Measurements from ENCODE around the gene DCAF5. TPM values are rescaled to one million over a fixed set of nuclear protein-coding genes. Genes with fewer than 3 reads are reported as not detected.

Gene DCAF5
- total RNA-seq, 2 donors from 2014 or later, result 52.3 to 53.5 TPM

DNA sequence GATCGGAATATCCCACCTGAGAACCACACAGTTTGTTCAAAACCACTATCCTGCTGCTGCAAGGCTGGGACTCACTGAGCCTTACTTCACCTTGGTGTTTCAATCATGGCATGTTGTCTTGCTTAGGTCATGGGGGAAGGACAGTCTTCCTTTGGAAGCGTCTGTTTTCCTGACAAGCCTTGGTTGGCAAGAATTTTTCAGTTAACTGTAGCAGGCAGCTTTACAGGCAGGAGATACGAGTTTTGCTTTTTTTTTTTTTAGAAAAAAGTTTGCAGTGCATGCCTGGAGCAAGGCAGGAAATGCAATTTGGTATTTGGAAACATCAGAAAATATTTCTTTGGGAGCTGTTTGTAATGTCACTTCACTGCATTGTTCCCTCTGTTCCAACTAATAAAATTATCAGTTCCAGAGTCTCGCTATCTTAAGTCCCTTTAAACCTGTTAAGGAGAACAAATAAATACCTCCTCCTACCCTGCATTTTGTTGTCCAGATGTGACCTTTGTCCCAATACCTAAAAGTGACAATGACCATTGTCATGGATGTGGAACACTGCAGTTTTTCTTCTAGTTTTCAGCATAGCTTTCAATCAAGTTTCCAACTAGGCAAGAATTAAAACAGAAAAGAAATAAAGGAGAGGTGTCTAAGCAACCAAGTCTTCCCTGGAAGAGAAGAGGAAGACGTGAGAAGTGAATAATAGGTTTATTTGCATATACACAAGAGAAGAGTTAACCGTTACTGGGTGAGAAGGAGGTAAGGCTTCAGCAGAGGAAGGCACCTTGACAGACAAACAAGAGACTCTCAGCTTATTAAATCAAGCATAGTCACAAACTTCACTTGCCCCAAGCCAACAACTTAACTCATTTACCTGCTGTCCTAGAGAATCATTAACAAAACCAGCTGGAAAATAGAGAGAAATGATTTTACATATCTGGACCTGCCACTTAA is 102.4 kb downstream of the DCAF5 start:
- DNase-seq, result no peak

DNA sequence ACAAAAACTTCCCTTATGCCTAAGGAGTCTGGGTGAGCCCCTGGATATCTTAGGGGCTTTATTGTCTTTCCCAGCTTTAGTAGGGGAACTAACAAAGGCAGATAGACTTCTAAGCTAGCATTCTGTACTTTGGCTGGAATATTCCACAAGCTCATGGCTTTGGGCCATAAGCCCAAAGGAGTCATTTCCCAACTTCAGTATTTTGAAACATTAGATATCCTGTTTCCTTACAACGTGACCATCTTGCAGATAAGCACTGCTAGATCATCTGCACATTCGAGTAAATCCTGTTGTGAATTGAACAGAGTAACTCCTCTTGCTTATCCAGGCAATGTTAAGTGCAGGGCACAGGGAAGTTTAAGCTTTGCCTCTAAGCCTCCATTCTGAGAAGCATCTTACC is 103.2 kb downstream of the DCAF5 start:
- ATAC-seq (replicated peaks in 1 of 2), result no peak
- no peak for DNase-seq
- H3K4me1 Mint-ChIP-seq (ENCODE audit: low read depth), result no peaks in the 10 kb centered on the region
- H3K36me3 Mint-ChIP-seq (ENCODE audit: insufficient read depth in 2 of 2), result peaks cover 0 to 4% of the 10 kb centered on the region in 2 donors
- H3K27ac Mint-ChIP-seq, result no peak overlapping the region
- no peaks in the 10 kb centered on the region for H3K27me3 Mint-ChIP-seq (ENCODE audit: low read depth)
- no peaks in the 10 kb centered on the region for H3K9me3 Mint-ChIP-seq
- no peak overlapping the region for H3K4me3 Mint-ChIP-seq

More for the DNA sequence above, 102.4 kb downstream of the DCAF5 start:
- H3K27me3 Mint-ChIP-seq (ENCODE audit: low read depth), result no peaks in the 10 kb centered on the region
- H3K36me3 Mint-ChIP-seq (ENCODE audit: insufficient read depth in 2 of 2), result peaks cover 3 to 9% of the 10 kb centered on the region in 2 donors
- no peaks in the 10 kb centered on the region for H3K4me1 Mint-ChIP-seq (ENCODE audit: low read depth)
- no peak for ATAC-seq (replicated peaks in 1 of 2)
- H3K4me3 Mint-ChIP-seq, result no peak overlapping the region
- H3K27ac Mint-ChIP-seq, result peak overlapping the region; percentile 30
- H3K9me3 Mint-ChIP-seq, result no peaks in the 10 kb centered on the region

DNA sequence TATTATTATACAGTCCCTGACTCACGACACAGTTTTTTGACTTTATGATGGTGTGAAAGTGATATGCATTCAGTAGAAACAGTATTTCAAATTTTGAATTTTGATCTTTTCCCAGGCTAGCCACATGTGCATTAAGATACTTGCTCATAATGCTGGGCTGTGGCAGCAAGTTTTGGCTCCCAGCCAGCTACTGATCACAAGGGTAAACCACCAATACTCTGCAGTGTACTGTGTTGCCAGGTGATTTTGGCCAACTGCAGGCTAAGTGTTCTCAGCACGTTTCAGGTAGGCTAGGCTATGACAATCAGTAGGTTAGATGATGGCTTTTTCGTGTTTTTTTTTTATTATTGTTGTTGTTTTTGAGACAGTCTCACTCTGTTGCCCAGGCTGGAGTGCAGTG is 104.5 kb downstream of the DCAF5 start:
- no peaks in the 10 kb centered on the region for H3K36me3 Mint-ChIP-seq (ENCODE audit: insufficient read depth in 2 of 2)
- no peak overlapping the region for H3K4me3 Mint-ChIP-seq
- no peaks in the 10 kb centered on the region for H3K9me3 Mint-ChIP-seq
- ATAC-seq (replicated peaks in 1 of 2), result peak; percentile 41 to 49
- H3K27ac Mint-ChIP-seq, result no peak overlapping the region
- DNase-seq, result peak; percentile 16 to 41
- H3K27me3 Mint-ChIP-seq (ENCODE audit: low read depth), result peaks cover 7% of the 10 kb centered on the region
- H3K4me1 Mint-ChIP-seq (ENCODE audit: low read depth), result peaks cover 8% of the 10 kb centered on the region

DNA sequence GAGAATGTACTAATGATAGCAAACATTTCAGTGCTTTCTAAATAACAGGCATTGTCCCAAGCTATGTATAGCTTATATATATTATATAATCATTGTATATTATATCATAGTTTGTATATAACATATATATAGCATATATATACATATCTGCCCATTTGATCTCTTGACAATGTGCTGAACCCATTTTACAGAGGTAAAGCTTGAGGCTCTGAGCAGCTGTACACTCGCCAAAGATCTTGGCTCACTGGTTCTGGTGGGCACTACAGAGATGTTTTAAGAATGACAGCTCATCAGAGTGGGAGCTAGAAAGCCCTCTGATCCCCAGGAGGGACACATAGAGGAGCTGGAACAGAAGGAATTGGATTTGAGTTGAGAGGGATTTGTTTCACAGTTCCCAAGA is 105.7 kb downstream of the DCAF5 start:
- Mint-ChIP-seq H3K36me3 (ENCODE audit: insufficient read depth in 2 of 2) (no peaks in the 10 kb centered on the region), H3K4me3 (no peak overlapping the region), H3K27me3 (ENCODE audit: low read depth) (peaks cover 19% of the 10 kb centered on the region), H3K27ac (no peak overlapping the region), H3K4me1 (ENCODE audit: low read depth) (peaks cover 17% of the 10 kb centered on the region), H3K9me3 (no peaks in the 10 kb centered on the region)
- ATAC-seq (replicated peaks in 1 of 2), result no peak
- DNase-seq, result no peak

DNA sequence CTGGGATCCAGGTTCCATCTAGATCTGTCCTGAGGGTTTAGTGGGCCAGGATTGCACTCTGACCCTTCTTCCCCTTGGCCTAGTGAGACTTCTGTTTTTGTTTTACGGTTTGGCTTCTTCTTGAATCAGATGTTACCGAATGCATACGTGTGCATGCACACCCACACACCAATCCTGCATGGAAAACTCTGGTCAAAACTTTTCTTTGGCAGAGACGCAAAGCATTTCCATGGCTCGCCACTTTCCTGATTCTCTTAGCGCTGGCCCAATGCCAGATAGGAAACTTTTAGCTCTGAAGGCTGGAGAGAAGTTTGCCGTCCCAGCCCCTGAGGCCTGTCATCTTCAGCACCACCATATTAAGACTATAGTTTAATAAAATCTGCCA is 106.5 kb downstream of the DCAF5 start:
- ATAC-seq (replicated peaks in 1 of 2) (no peak), DNase-seq (no peak)
- Mint-ChIP-seq H3K27me3 (ENCODE audit: low read depth) (peaks cover 27% of the 10 kb centered on the region), H3K9me3 (no peaks in the 10 kb centered on the region), H3K36me3 (ENCODE audit: insufficient read depth in 2 of 2) (no peaks in the 10 kb centered on the region), H3K27ac (no peak overlapping the region), H3K4me3 (no peak overlapping the region), H3K4me1 (ENCODE audit: low read depth) (peaks cover 17% of the 10 kb centered on the region)

DNA sequence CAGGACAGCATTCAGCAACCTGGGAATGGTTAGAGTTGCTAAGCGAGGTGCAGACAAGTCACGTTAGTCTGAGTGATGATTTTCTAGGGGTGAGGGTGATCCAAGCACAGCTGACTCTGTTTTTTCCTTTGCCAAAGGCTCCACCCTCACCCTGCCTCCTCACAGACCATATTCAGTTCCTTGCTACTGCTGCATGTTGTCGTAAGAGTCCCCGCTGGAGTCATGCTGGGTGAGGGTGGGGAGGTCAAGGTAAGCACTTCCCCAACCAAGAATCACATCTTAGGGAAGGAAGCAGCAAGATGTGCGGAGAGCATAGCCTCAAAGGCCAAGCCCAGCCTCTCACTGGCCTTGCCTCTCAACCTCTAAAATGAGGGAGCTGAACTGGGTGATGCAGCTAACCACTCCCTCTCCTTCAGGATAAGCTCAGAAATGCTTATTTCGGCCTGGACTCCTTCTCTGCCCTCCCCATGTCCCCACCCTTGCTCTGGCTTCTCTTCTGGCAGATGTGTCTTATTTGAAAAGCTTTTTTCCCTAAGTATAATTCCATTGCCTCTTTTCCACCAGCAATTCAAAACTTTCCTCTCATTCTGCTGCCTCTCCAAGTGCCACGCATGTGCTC is 107.0 kb downstream of the DCAF5 start:
- H3K4me3 Mint-ChIP-seq, result no peak overlapping the region
- H3K27ac Mint-ChIP-seq, result no peak overlapping the region
- DNase-seq (no peak), ATAC-seq (replicated peaks in 1 of 2) (no peak)
- no peaks in the 10 kb centered on the region for H3K9me3 Mint-ChIP-seq
- peaks cover 17% of the 10 kb centered on the region for H3K4me1 Mint-ChIP-seq (ENCODE audit: low read depth)
- H3K36me3 Mint-ChIP-seq (ENCODE audit: insufficient read depth in 2 of 2), result no peaks in the 10 kb centered on the region
- peaks cover 32% of the 10 kb centered on the region for H3K27me3 Mint-ChIP-seq (ENCODE audit: low read depth)

DNA sequence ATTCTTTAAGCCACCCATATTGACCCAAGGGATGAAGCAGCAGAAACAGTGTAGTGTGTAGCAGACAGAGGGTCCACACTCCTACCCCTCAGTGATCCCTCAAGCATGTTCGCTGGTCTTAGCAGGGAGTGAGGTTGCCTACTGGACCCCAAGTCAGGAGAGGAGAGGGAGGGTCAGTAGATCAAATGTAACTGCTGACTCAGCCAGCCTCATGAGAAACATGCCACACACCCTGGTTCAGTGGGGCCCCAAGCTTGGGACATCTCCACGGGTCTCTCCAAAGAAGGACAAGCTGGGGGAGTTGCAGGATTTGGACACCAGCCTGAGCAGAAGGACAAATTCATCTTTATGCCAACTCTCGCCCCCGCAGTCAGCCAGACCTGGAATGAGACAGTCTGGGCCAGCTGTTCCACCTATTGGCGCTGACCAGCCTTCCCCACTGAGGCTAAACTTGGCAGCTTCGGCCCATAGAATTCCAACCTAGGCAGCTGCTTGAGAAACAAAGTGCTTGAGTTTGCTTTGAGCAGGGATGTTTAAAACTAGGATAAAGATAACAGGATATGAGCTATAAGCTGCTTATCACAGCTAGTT is 107.9 kb downstream of the DCAF5 start:
- Mint-ChIP-seq H3K4me3 (no peak overlapping the region), H3K27ac (no peak overlapping the region), H3K36me3 (ENCODE audit: insufficient read depth in 2 of 2) (no peaks in the 10 kb centered on the region), H3K27me3 (ENCODE audit: low read depth) (peaks cover 33% of the 10 kb centered on the region), H3K9me3 (no peaks in the 10 kb centered on the region), H3K4me1 (ENCODE audit: low read depth) (peaks cover 17% of the 10 kb centered on the region)
- ATAC-seq (replicated peaks in 1 of 2) (no peak), DNase-seq (no peak)

DNA sequence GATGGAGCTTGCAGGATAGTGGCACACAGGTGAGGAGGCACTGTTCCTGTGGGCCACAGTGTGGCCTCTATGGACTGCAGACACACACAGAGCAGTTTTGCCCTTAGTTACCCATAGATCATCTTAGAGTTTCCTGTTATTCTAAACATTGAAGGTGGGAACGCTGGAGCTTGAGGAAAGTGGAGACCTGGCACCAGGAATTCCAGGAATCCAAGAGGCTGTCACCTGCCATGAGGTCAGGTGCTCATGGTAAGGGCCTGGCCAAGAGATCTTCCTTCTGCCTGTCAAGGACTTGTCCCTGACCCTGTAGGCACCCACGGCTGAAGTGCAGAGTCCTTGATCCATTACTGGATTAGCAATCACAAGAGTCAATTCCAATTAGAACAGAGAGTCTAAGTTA is 108.6 kb downstream of the DCAF5 start:
- Mint-ChIP-seq H3K4me3 (no peak overlapping the region), H3K9me3 (no peaks in the 10 kb centered on the region), H3K4me1 (ENCODE audit: low read depth) (peaks cover 17% of the 10 kb centered on the region), H3K36me3 (ENCODE audit: insufficient read depth in 2 of 2) (no peaks in the 10 kb centered on the region), H3K27ac (no peak overlapping the region), H3K27me3 (ENCODE audit: low read depth) (peaks cover 36% of the 10 kb centered on the region)
- DNase-seq (no peak), ATAC-seq (replicated peaks in 1 of 2) (no peak)

DNA sequence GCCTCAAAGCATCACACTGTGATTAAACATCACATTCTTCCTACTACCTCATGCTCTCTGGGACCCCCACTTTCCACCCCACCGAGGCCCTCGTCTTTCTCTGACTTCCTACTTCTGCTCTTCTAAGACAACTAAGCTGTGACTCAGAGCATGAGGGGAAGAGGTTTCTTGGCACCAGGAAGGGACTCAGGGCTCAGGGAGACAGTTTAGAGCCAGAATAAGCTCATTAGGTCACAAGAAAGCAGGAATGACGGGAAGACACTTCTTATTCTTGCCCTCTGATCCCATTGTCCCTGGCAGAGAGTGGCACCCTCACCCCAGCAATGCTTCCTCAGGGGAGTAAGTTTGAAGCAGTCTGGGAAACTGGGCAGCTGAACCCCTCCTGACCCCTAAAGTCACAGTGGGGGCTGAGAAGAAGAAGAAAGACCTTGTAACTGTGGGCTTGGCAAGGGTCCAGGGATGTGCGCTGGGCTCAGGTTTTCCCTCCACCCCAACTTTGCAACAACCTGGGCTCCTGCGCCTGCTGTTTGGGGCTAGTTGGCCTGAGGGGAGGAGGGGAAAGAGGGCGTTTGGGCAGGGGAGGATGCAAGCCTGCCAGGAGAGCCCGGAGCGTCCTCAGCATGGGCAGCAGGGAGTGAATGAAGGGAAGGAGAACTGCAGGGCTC is 109.2 kb downstream of the DCAF5 start:
- DNase-seq, result no peak
- Mint-ChIP-seq H3K36me3 (ENCODE audit: insufficient read depth in 2 of 2) (no peaks in the 10 kb centered on the region), H3K4me3 (no peak overlapping the region), H3K27me3 (ENCODE audit: low read depth) (peaks cover 42% of the 10 kb centered on the region), H3K4me1 (ENCODE audit: low read depth) (peaks cover 17% of the 10 kb centered on the region), H3K9me3 (no peaks in the 10 kb centered on the region), H3K27ac (no peak overlapping the region)
- no peak for ATAC-seq (replicated peaks in 1 of 2)

DNA sequence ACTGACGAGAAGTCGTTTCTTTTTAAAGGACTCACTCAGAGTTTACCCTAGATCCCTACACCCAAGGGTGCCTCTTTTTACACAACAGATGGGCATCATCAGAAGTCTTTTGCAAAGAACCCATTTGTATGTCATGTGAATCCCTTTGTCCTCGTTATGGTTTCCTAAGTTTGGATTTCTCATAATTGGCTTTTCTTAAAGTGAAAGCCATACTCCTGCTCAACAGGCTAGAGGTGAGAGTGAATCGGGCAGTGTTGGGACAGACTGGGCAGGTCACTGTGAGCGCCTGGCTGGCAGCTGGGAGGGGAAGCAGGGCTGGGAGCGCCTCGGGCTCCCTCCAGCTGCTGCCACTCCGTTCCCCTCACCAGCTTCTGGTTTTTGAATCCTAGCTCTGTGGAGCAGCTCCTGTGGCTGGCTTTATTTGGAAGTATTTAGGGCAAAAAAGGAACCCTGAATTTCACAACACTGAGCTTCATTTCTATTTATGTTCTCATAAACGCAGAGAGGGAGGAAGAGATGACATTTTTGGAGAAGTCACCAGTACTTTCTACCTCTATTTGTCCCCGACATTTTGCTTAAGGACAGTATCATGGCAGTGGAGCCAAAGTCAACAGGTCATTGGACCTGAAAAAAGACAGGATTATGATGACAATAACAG is 110.0 kb downstream of the DCAF5 start:
- H3K4me1 Mint-ChIP-seq (ENCODE audit: low read depth), result peaks cover 17% of the 10 kb centered on the region
- H3K27me3 Mint-ChIP-seq (ENCODE audit: low read depth), result peaks cover 49% of the 10 kb centered on the region
- H3K4me3 Mint-ChIP-seq, result peak overlapping the region in 1 of 2 donors; percentile 8
- no peak for ATAC-seq (replicated peaks in 1 of 2)
- DNase-seq, result no peak
- no peaks in the 10 kb centered on the region for H3K9me3 Mint-ChIP-seq
- no peak overlapping the region for H3K27ac Mint-ChIP-seq
- H3K36me3 Mint-ChIP-seq (ENCODE audit: insufficient read depth in 2 of 2), result no peaks in the 10 kb centered on the region

DNA sequence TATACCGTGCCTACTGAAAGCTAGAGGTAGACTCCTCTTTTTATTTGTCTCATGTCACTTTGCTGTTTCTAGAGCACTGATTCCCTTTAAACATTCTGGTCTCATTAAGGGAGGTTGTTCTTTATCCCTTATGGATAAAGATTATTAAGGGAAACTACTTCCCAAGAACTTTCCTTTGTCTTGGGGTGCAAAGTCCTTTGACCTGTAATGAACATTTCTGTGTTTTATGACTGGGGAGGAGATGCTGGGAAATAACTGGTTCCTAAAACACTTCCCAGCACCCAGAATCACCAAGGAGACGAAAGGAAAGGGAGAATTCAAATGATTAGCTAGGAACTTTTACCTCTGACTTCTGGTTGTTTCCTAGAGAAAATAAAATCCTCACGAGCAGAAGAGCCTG is 110.6 kb downstream of the DCAF5 start:
- Mint-ChIP-seq H3K27ac (no peak overlapping the region), H3K27me3 (ENCODE audit: low read depth) (peaks cover 55% of the 10 kb centered on the region)
- ATAC-seq (replicated peaks in 1 of 2), result no peak

DNA sequence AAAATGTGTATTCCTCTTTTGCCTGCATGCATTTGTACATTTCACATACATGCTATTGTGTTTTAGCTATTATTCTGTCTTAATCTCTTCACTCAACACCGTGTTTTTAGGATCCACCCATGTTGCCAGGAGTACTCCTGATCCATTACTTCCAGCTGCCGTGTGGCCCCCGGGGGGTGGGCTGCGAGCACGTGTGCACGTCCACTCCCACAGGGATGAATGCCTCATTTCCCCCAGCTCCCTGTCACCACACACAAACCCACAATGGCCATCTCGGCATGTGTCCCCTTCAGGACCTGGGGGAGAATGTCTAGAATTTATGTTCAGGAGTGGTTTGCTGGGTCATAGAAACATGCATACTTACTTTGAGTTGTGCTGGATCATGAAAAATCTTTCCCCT is 111.1 kb downstream of the DCAF5 start:
- H3K4me1 Mint-ChIP-seq (ENCODE audit: low read depth), result peaks cover 17% of the 10 kb centered on the region
- no peaks in the 10 kb centered on the region for H3K36me3 Mint-ChIP-seq (ENCODE audit: insufficient read depth in 2 of 2)
- peaks cover 60% of the 10 kb centered on the region for H3K27me3 Mint-ChIP-seq (ENCODE audit: low read depth)
- H3K27ac Mint-ChIP-seq, result no peak overlapping the region
- ATAC-seq (replicated peaks in 1 of 2) (no peak), DNase-seq (no peak)
- H3K4me3 Mint-ChIP-seq, result no peak overlapping the region
- no peaks in the 10 kb centered on the region for H3K9me3 Mint-ChIP-seq

More for the DNA sequence above, 110.6 kb downstream of the DCAF5 start:
- H3K4me1 Mint-ChIP-seq (ENCODE audit: low read depth), result peaks cover 17% of the 10 kb centered on the region
- no peaks in the 10 kb centered on the region for H3K9me3 Mint-ChIP-seq
- H3K36me3 Mint-ChIP-seq (ENCODE audit: insufficient read depth in 2 of 2), result no peaks in the 10 kb centered on the region
- no peak for DNase-seq
- no peak overlapping the region for H3K4me3 Mint-ChIP-seq

Measured in activated T-cell treated with anti-CD3 and anti-CD28 coated beads, Interleukin-2, amount 50 U/mL, for 72 hours (primary cell).